Stomach (tissue), 4 donors: ENCODE results near the gene ADGRF3.

Experiments used
- EP300 ChIP-seq: sonication (generic); formaldehyde crosslinking; IDR thresholded peaks from one replicate; pipeline ENCODE4 v1.6.1; 2017; ENCODE audit warnings: antibody characterized with exemption
- POLR2A ChIP-seq, 4 donors: fragments of 450-650 bp; IDR thresholded peaks; one replicate each; pipeline ENCODE4 v1.6.1; 2016; ENCODE audit warnings: antibody characterized with exemption in 4 of 4, control low read depth in 2 of 4, mild to moderate bottlenecking in 1 of 4, moderate library complexity in 1 of 4
- POLR2AphosphoS5 ChIP-seq, 3 donors: sonication (generic); formaldehyde crosslinking; IDR thresholded peaks; one replicate each; pipeline ENCODE4 v1.6.1; 2016; ENCODE audit warnings: antibody characterized with exemption in 3 of 3
- TF ChIP-seq, protein P1 (sequence below), 7 experiments: fragments of 450-650 bp in 4 of 7; fragments of 200-600 bp in 3 of 7; sonication (generic) in 3 of 7; IDR thresholded peaks; one replicate each; pipeline ENCODE4 v1.5.1; 2016 to 2019; ENCODE audit warnings: antibody characterized with exemption in 7 of 7, control low read depth in 2 of 7, mild to moderate bottlenecking in 1 of 7

DNA sequence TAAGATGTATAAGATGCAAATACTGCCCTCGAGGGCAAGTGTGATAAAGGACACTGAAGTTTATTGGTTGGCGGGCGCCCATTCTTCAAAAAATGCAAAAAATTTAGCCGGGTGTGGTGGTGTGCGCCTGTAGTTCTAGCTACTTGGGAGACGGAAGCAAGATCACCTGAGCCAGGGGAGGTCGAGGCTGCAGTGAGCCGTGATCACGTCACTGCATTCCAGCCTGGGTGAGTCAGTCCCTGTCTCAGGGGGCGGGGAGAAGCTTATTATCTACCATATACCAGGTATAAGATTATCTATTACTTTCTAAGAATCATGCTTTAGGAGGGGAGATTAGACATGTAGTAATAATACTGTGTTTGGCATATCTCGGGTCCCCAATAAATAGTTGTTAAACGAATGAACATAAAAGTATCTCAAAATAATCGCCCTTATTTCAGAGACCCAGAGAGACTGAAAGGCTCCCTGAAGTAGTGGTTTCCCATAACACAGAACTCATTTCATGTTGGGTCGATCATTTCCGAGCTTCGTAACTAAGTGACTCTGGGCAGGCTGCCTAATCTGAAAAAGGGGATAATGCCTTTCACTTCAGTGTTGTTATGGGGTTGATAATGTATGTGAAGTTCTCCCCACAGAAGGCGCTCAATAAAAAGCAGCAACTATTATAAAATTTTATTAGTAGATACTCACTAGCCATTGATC is 1.9 kb downstream of the ADGRF3 start:
- TF ChIP-seq POLR2AphosphoS5 (IDR thresholded peaks at IDR 0.05) (no peak), POLR2A (IDR thresholded peaks at IDR 0.05) (no peak), EP300 (no peak)
- TF ChIP-seq, protein P1, sequence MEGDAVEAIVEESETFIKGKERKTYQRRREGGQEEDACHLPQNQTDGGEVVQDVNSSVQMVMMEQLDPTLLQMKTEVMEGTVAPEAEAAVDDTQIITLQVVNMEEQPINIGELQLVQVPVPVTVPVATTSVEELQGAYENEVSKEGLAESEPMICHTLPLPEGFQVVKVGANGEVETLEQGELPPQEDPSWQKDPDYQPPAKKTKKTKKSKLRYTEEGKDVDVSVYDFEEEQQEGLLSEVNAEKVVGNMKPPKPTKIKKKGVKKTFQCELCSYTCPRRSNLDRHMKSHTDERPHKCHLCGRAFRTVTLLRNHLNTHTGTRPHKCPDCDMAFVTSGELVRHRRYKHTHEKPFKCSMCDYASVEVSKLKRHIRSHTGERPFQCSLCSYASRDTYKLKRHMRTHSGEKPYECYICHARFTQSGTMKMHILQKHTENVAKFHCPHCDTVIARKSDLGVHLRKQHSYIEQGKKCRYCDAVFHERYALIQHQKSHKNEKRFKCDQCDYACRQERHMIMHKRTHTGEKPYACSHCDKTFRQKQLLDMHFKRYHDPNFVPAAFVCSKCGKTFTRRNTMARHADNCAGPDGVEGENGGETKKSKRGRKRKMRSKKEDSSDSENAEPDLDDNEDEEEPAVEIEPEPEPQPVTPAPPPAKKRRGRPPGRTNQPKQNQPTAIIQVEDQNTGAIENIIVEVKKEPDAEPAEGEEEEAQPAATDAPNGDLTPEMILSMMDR (IDR thresholded peaks at IDR 0.05), result no peak
